Large intestine (tissue), 3 donors: ENCODE results near the gene NTRK3. TPM values are rescaled to one million over a fixed set of nuclear protein-coding genes. Genes with fewer than 3 reads are reported as not detected.

Experiments
- DNase-seq, 2 donors: peaks; one replicate each; pipeline versions ENCODE4 v3.0.0 to v3.0.0-alpha.2; 2013
- H3K27ac ChIP-seq: one replicate; pipeline ENCODE4 v1.5.1; 2013; ENCODE audit warnings: low read length
- H3K27me3 ChIP-seq: 2 replicates; pipeline ENCODE4 v1.6.1; 2013; ENCODE audit warnings: low read length; ENCODE audit not compliant: control insufficient read depth, insufficient read depth
- H3K36me3 ChIP-seq: 2 replicates; pipeline ENCODE4 v1.6.1; 2013; ENCODE audit warnings: low read length; ENCODE audit not compliant: control insufficient read depth, insufficient read depth
- H3K4me1 ChIP-seq: one replicate; pipeline ENCODE4 v1.6.1; 2013; ENCODE audit warnings: low read length; ENCODE audit not compliant: control insufficient read depth, insufficient read depth
- H3K4me3 ChIP-seq: one replicate; pipeline ENCODE4 v1.5.1; 2013; ENCODE audit warnings: low read length
- H3K9me3 ChIP-seq: one replicate; pipeline ENCODE4 v1.6.1; 2013; ENCODE audit warnings: mild to moderate bottlenecking, low read depth, low read length, moderate library complexity; ENCODE audit not compliant: control insufficient read depth
- WGBS: methylation state at CpG from one replicate; pipeline ENCODE4 v1.1.5; 2013; ENCODE audit warnings: low lambda C conversion rate; ENCODE audit not compliant: insufficient coverage; 5-methylcytosine and 5-hydroxymethylcytosine counted together
- polyA plus RNA-seq: library from polyadenylated mRNA; unstranded; fragments of 120-200 nt; gene quantifications from one replicate; pipeline ENCODE4 v1.2.1, GENCODE V29; 2013

Gene NTRK3
- polyA plus RNA-seq, 1 donor = 3.1 TPM

DNA sequence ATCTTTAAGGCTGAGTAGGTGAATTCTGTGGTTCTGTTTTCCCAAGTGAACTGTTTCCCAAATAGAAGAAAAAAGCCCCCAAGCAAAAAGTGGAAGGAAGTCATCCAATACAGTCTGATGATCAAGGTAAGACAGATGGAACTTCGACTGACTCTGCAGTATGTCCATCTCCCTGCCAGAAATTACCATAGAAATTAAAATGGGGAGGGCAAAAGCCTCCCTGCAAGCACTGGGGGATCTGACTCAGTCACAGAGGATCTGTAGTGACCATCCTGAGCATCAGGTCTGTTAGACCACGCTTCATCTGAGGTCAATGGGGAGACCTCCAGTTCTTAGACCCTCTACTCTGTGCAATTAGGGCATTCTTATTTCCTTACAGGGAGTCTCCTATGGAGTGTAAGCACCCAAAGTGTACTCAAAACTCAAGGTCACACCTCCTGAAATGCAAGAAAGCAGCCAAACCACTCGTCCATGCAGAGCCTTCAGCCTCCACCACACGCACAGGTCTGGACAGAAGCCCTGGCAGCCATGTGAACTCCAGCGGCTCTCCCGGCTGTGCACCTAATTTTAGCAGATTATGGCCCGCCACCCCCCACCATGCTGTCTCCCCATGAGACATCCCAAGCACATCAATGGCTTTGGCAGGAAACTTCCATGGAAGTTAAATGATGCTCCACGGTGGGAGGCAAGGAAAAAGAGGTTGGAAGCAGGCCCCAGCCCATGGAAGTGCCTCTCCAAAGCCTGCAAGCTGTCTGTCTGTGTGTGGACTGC, 348.7 kb downstream of the NTRK3 start:
- WGBS = no CpG with 5 or more reads among the region's 8 CpGs
- Histone ChIP-seq H3K36me3 (no peaks in the 10 kb centered on the region), H3K4me3 (no peak overlapping the region), H3K27me3 (no peaks in the 10 kb centered on the region), H3K27ac (no peak overlapping the region), H3K9me3 (no peaks in the 10 kb centered on the region), H3K4me1 (no peaks in the 10 kb centered on the region)
- DNase-seq = no peak

DNA sequence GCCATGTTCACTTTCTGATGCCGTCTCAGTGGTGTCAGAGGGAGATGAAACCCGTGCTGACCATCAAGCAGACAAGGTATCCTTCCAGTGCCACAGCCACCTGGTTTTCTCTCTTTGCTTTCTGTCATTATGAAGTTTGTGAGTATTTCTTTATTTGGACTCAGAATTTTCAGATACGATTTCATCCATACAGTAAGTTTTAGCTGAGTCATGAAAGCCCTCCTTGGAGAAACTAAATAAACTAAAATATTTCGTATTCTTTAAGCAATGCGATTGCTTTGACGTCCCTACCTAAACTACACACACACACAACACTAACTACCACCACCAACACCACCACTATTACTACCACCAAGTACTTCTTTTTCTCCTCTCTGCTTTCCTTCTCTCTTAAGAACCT, 350.1 kb downstream of the NTRK3 start:
- Histone ChIP-seq H3K36me3 (no peaks in the 10 kb centered on the region), H3K4me3 (no peak overlapping the region), H3K27me3 (no peaks in the 10 kb centered on the region), H3K4me1 (no peaks in the 10 kb centered on the region), H3K9me3 (peaks cover 2% of the 10 kb centered on the region), H3K27ac (no peak overlapping the region)
- no peak for DNase-seq
- 100% methylated on average over 4 of the region's 6 CpGs for WGBS

DNA sequence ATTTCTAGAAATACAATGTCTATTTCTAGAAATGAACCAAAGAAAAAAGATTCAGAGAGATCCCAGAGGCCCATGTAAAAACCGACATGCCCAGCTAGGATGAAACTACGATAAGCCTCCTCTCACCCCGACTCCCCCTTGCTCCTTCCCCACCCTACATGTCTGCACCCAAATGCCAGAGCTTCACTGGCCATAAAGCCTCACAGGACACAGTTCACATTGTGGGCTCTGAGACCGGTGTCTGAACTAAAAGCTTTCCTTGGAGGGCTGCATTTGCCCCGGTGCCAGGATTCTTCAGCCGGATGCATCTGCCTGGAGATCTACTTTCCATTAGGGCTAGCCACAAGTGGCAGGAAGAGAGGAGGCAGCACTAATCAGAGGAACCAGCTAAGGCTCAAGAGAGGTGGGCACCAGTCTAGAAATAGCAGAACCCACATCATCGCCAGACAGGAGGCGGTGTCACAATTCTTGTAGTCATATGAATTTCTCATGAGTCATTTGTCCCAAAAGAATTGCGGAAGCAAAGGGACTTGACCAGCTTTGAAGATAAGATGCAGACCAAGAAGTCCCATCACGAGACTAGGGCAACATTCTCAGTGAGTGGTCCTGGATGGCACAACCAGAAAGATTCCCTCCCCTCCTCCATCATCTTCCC, 353.6 kb downstream of the NTRK3 start:
- Histone ChIP-seq H3K27me3 (no peaks in the 10 kb centered on the region), H3K27ac (no peak overlapping the region), H3K36me3 (no peaks in the 10 kb centered on the region), H3K4me3 (no peak overlapping the region), H3K9me3 (peaks cover 2% of the 10 kb centered on the region), H3K4me1 (no peaks in the 10 kb centered on the region)
- WGBS = no CpG with 5 or more reads among the region's 10 CpGs
- DNase-seq = no peak

DNA sequence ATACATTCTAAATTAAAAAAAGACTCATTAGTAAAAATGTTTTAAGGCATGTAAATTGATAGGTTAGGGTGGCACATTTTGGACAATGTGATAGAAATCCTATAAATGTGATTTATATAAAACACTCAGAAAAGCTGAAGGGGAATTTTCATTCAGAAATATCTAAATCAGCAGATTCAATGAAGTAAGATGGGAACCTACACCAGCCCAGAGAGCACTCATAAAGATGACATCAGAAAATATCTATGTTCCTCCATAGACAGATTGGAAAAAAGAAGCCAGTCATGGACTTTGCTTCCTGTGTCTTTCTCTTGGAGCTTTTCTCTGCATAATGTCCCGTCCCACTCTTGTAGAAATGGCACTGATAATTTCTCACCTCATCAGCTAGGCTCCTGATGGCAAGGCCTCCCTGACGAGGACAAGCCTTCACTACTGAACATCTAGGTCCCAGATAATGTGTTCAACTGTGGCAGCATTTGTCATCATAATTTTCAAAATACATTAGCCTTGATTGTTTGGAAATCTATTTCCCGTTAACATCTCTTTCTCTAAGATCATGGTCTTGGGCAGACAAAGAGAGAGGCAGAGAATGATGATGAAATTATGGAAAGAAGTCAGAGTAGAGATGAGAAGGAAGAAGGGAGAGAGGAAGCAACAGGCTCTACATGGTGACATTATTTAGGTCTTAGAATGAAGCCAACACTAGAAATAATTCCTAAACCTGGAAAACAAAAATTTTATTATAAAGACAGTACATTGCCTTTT, 354.4 kb downstream of the NTRK3 start:
- H3K27ac ChIP-seq = no peak overlapping the region
- no peak overlapping the region for H3K4me3 ChIP-seq
- H3K36me3 ChIP-seq = no peaks in the 10 kb centered on the region
- H3K27me3 ChIP-seq = no peaks in the 10 kb centered on the region
- peaks cover 2% of the 10 kb centered on the region for H3K9me3 ChIP-seq
- no peak for DNase-seq
- WGBS = 100% methylated on average over 1 of the region's 3 CpGs
- no peaks in the 10 kb centered on the region for H3K4me1 ChIP-seq

DNA sequence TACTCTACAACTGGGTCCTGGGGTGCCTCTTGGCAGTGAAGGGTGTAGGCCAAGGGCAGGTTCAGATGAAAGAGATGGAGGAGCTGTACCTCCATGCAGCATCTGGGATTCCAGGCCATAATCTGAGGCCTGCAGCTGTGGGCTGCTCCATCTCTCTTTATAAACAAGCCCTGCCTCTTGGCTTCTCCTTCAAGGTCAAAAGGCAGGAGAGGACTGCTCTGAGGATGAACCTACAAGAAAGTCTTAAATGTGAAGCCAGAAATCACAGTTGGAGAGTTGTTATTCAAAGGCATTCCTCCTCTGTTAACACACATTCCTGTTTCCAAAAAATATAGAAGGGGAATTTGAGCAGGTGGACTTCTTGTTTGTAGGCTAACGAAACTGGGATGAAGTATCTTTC, 355.5 kb downstream of the NTRK3 start:
- WGBS = no CpG with 5 or more reads among the region's 1 CpG
- H3K4me3 ChIP-seq = no peak overlapping the region

DNA sequence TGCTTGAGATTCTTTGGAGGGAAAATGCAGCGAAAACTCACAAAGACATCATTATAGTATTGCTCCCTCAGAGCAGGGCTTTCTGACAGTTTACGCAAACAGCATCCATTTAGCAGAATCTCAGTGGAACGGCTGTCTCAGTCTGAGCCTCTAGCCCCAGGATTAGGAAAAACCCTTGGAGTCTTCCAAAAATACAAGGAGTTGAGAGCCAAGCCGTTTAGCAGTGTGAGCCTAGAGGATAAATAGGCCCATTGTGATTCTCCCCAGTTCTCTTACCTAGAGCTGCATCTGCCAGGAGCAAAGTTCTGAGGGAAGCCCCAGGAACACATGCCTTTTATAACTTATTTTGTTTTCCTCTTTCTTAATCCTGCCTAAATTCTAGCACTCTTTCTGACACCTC, 359.6 kb downstream of the NTRK3 start:
- Histone ChIP-seq H3K36me3 (no peaks in the 10 kb centered on the region), H3K4me3 (no peak overlapping the region), H3K9me3 (peaks cover 2% of the 10 kb centered on the region), H3K27me3 (no peaks in the 10 kb centered on the region), H3K4me1 (no peaks in the 10 kb centered on the region), H3K27ac (no peak overlapping the region)
- DNase-seq = no peak
- WGBS = no CpG with 5 or more reads among the region's 4 CpGs

More for the DNA sequence above, 355.5 kb downstream of the NTRK3 start:
- Histone ChIP-seq H3K36me3 (no peaks in the 10 kb centered on the region), H3K27ac (no peak overlapping the region), H3K27me3 (no peaks in the 10 kb centered on the region), H3K4me1 (no peaks in the 10 kb centered on the region), H3K9me3 (peaks cover 2% of the 10 kb centered on the region)
- DNase-seq = no peak

DNA sequence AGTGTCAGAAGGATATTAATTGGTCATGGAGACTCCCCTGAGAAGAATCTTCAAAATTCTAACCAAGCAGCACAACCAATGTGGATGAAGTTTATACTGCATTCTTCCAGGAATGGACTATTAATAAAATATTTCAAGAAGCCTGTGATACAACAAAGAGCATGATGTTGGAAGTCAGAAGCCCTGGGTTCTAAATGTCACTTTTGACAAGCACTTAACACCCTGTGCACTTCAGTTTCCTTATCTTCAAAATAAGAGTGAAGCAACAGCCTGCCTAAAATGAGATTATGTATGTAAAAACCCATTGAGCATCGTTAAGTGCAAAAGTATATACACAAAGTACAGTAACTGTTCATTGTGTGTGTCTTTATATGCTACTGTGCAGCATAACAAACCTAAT, 369.4 kb downstream of the NTRK3 start:
- no peaks in the 10 kb centered on the region for H3K9me3 ChIP-seq
- WGBS = no CpG with 5 or more reads among the region's 1 CpG
- no peak overlapping the region for H3K4me3 ChIP-seq
- no peaks in the 10 kb centered on the region for H3K4me1 ChIP-seq
- no peak overlapping the region for H3K27ac ChIP-seq
- H3K27me3 ChIP-seq = no peaks in the 10 kb centered on the region
- DNase-seq = no peak
- H3K36me3 ChIP-seq = no peaks in the 10 kb centered on the region

DNA sequence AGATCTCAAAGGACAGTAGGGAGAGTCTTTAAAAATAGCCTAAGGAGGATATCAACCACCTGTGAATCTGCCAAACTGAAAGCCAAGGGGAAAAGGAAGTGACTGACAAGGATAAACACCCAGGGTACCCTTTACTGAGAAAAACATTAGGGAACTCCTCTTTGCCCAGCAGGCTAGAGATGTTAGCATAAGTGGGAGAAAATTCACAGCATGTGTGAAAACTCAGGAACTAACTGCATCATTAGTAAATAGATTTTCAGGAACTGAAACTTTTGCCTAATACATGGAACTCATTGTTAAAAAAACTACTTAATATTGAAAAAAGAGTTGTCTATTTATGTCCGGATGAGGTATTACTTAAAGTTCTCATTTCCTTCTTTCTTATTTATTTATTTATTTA, 375.5 kb downstream of the NTRK3 start:
- Histone ChIP-seq H3K27me3 (no peaks in the 10 kb centered on the region), H3K27ac (no peak overlapping the region), H3K36me3 (no peaks in the 10 kb centered on the region), H3K9me3 (no peaks in the 10 kb centered on the region), H3K4me3 (no peak overlapping the region), H3K4me1 (no peaks in the 10 kb centered on the region)
- DNase-seq = no peak
- no CpG with 5 or more reads among the region's 1 CpG for WGBS

DNA sequence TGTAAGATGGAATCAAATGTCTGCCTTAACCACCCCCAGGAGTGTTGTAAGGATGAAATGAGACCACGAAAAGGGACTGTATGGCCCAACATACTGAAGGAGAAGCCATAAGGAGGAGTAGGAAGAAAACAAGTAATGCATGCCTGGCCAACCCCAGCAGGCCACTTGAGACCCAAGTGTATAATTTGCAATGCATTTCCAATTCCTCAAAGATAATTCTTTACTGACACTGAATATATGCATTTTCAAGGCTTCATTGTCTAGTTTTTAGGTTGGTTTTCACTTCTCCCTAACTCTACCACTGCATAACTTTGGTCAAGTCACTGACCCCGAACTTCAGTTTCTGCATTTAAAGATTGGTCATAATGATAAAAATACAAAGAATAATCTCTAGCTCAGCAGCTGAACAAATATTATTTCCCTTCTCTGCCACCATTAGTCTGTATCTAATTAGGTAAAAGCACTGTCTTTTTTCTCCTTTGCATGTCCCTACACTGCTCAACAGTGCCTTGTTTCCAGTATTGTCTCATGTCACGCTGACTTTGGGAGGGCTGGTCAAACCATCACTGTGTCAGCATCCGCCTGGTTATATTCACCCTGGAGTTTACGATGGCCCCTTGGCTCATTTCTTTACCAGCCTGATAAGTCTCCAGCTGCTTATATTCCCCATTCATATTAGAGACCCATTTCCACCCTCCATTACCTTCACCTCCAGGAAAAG, 378.6 kb downstream of the NTRK3 start:
- no CpG with 5 or more reads among the region's 5 CpGs for WGBS
- Histone ChIP-seq H3K27ac (no peak overlapping the region), H3K27me3 (no peaks in the 10 kb centered on the region), H3K4me1 (no peaks in the 10 kb centered on the region), H3K4me3 (no peak overlapping the region), H3K36me3 (no peaks in the 10 kb centered on the region), H3K9me3 (no peaks in the 10 kb centered on the region)
- no peak for DNase-seq
